HUDEP-2 (cell line): ENCODE results near the gene DSCAM.
"Not testable (repeated sequence)": the region's sequence is repeated elsewhere in the genome, so short reads cannot be mapped to it uniquely, and the experiment has no call there.

Experiments
- DNase-seq, 76 experiments: peaks; one replicate each; lab custom pipeline; 2025; ENCODE audit not compliant: unreplicated experiment in 76 of 76; lab: John Stamatoyannopoulos, UW

Gene DSCAM

GRCh38 chr21:40276001-40276400 is 571.0 kb downstream of the DSCAM start:
- no peak for DNase-seq

GRCh38 chr21:40272037-40272436 is 574.9 kb downstream of the DSCAM start:
- DNase-seq = no peak

- DNase-seq = no peak
These were observed 575.8 kb downstream of the DSCAM start for GRCh38 chr21:40271164-40271563.

DNA sequence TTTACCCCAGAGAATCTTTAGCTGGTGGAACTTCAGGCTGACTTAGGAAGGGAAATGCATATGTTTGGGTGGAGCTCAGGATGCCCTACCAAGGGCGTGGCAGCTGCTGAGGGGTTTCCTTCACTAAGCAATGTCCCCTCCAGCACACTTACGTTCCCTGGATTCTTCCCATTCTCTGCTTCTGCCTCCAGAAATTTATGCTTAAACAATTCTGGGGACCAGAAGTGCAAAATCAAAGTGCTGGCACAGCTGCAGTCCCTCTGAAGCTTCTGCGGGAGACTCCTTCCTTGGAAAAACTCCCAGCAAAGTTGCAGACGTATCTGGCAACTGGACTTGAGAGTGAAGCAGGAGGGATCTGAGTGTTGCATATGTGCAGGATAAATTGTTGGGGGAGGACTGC is 576.9 kb downstream of the DSCAM start:
- DNase-seq = no peak

DNA sequence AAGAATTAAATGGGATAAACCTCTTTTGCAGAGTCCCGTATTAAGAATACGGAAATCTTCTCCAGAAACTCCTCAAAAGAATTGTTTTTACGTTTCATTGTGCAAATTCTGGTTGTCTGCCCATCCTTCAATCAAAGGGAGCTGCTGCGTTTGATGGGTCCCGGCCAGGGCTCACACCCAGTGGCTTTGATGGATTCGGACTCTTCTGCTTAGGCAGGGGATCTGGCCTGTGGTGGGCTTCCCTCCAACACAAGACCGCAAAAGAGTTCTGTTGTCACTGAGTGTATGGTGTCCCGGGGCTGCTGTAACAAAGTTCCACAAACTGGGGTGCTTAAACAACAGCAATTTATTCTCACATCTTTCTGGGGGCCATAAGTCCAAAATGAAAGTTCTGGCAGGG is 577.7 kb downstream of the DSCAM start:
- no peak for DNase-seq

DNA sequence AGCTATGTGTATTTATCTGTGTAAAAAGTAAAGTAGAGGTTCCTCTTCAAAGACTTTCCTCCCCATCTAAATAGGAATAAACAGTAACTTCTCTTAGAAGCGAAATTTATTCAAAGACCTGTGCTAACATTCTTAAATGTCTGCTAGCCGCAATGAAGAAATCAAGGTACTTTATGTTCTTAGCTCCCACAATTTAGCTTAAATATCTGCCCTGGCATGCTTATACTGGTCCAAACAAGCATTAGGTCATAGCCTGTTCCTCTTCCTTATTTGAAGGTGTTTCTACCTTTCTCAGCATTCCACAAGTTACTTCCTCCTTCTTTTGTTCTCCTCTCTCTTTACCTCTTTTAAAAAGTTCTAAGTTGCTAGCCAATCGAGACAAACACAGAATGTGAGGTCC is 588.5 kb downstream of the DSCAM start:
- DNase-seq = not testable (repeated sequence)

- no peak for DNase-seq
These were observed 589.6 kb downstream of the DSCAM start for GRCh38 chr21:40257342-40257741.

- no peak for DNase-seq
These were observed 591.2 kb downstream of the DSCAM start for GRCh38 chr21:40255518-40256444.

DNA sequence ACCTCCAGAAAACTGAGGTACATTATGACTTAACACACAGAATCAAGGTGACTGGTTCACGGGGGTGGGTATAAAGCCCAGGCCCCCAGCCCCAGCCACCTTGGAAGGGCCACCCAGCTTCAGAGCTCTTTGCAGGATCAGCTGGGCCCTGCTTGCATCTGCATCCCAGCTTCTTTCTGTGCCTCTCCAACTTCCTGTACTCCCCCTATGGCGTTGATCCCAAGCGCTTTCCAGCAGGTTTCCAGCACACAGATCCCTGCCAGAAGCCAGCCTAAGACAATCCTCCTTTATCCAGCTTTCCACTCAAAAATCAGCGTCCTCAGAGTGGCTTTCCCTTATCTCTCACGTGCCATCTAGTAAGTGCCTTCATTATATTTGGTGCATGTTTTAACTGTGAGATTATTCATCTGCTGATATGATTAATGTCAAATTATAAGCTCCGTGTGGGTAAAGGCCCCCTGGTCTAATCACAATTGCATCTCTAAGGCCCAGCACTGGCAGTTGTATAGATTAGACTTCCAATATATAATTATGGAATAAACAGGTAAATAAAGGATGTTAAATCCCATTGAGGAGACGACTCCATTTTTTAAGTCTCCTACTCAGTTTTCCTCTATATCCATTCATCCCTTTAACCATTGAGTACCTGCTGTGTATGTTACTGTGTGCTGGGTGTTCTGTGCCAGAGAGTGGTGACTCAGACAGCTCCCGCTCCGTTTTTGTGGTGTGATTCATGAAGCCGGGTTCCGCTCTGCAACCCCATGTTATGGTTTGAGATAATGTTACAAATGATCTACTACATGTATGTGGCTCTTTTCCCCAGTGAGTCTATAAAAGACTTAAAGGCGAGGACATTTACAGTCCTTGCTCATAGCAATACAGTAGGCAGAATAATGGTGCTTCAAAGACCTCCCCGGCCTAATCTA is 592.2 kb downstream of the DSCAM start:
- DNase-seq = no peak

DNA sequence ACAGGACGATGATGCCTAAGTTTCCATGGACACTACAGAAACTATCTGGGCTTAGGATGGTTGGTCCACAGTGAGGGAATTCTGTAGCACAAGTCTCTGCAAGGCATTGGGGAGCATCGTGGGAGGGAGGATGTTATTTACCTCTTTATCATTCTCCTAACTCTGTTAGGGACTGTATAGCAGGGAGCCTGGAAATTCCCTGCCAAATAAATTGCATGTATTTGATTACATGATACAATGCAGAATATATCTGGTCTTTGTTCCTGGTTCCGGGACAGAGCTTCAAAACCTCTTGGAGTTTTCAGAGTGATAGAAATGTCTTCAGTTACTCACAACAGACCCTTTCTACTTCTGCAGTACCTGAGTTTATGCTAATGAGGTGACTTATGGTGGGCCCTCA is 593.8 kb downstream of the DSCAM start:
- DNase-seq = no peak

DNA sequence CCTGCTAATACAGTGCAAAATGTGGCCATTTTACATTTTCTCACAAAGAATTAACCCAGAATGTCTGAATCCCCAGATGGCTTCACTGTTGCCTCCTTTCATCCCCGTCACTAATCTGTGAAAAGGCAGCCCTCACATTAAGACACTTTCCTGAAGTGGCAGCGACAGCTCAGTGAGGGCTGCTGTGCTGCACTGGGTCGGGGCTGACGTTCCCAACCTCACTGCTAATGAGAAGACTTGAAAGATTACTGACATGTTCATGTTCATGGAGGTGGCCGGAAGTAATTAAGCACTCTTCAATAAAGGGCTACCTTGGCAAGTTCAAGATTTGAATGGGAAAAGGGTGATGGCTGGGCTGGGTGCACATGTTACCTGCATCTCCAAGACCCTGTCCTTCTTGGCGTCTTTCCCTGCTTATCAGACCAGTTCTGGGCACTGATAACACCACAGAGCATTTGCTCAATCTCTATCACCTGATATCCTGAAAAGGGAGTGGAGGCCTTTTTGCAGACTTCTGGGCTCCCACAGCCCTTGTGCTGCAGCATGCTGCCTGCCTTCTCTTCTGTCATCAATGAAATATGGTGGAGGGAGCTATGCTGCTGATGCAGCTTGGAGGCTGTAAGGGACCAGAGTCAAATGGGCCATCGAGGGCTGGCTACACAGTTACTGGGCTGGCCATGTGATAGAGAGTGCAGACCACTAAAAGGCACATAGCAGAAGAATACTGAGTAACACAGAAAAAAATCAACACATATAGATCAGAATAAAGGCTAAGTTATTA is 596.3 kb downstream of the DSCAM start:
- DNase-seq = no peak

GRCh38 chr21:40244981-40245380 is 602.0 kb downstream of the DSCAM start:
- no peak for DNase-seq

GRCh38 chr21:40243685-40244084 is 603.3 kb downstream of the DSCAM start:
- no peak for DNase-seq

- DNase-seq = no peak
These were observed 604.2 kb downstream of the DSCAM start for GRCh38 chr21:40242586-40243265.

GRCh38 chr21:40235528-40235927 is 611.4 kb downstream of the DSCAM start:
- DNase-seq = no peak

DNA sequence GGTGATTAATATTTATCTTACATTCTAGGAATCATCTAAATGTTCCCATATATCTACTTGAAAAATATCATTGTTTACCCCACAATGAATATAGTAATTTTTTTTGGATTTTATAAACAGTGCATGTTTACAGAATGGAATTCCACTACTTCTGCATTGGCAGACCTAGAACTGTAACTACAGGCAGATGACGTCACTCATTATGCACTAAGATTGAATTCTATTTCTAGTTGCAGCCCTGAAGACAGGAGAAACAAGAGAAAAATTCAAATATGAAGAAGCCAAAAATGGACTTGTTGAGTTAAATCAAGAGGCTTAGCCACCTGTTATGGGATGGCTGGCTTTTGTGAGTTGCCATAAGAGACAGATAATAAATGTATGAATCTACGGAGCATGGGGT is 615.0 kb downstream of the DSCAM start:
- no peak for DNase-seq

- no peak for DNase-seq
These were observed 619.9 kb downstream of the DSCAM start for GRCh38 chr21:40227096-40227495.

DNA sequence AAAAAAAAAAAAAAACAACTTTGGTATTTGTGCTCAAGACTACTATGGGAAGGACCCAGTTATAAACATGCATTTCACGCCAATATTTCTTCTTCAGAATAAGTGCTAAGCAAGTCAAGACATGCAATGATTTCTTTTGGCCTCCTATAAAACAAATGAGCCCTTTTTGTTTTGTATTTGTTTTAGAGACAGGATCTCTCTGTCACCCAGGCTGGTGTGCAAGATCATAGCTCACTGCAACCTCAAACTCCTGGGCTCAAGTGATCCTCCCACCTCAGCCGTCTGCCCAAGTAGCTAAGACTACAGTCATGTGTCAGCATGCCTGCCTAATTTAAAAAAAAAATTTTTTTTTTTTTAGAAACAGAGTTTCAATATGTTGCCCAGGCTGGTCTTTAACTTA is 631.0 kb downstream of the DSCAM start:
- no peak for DNase-seq

GRCh38 chr21:40210251-40210650 is 636.7 kb downstream of the DSCAM start:
- no peak for DNase-seq

GRCh38 chr21:40208948-40209345 is 638.0 kb downstream of the DSCAM start:
- no peak for DNase-seq
